Stimulated activated CD8-positive, alpha-beta memory T cell treated with anti-CD3 and anti-CD28 coated beads, Interleukin-12 subunit alpha, Interleukin-12 subunit beta, amount 100 ng/mL, for 4 hours (primary cell): ENCODE data around the gene NBDY.
"Not testable (repeated sequence)": the region's sequence is repeated elsewhere in the genome, so short reads cannot be mapped to it uniquely, and the experiment has no call there.

ENCODE experiments used
- DNase-seq: peaks from one replicate; pipeline ENCODE4 v3.0.0-alpha.2; 2020; ENCODE audit warnings: low read depth

NBDY gene

DNA sequence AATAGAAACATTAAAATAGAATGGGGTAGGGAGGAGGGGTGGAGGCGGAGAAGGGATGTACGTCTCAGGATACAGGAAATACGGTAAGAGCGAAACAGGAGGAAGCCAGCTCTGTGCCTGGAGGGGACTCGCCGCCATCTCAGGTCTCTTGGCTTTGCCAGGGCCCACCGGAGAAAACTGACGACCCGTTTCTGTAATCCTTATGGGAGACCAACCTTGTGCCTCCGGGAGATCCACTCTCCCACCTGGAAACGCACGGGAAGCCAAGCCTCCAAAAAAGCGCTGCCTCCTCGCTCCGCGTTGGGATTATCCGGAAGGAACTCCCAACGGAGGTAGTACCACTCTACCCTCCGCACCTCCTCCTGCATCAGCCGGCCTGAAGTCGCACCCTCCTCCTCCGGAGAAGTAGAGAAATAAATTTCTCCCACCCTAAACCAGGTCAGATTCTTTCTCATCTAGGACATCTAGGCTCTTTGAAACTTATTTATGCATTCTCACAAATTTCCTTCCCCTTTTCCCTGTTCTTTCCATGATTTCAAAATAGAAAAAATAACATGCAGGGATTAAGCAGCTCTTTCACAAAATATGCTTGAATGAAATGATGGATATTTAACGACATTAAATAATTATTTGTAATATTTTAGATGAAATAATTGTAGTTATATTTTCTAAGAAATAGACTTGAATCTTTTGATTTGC lies at the start of gene NBDY:
Gene NBDY, plus strand, starts transcription at position 92 of the 699 bp plus-strand sequence. Its CDS starts 111 bp downstream, at position 203.
- peak; percentile 7 for DNase-seq

- DNase-seq, result not testable (repeated sequence)
These were observed 24.5 kb upstream of the NBDY start for GRCh38 chrX:56704530-56704929.

GRCh38 chrX:56726605-56727004 lies 2.4 kb upstream of the NBDY start:
- DNase-seq, result no peak

DNA sequence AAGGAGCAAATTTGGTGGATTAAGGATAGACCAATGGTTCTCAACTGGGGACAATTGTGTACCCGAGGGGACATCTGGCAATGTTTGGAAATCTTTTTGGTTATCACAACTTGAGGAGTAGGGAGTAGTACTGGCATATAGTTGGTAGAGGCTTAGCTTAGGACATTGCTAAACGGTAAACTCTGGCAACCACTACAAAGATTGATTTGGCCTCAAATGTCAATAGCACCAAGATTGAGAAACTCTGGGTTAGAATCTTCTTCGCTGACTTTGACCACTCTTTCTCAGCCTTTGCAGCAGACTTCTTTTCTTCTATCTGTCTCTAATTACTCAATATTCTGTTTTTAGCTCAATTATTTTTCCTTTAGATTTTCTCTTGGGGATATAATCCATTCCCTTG lies 1.5 kb upstream of the NBDY start:
- no peak for DNase-seq

DNA sequence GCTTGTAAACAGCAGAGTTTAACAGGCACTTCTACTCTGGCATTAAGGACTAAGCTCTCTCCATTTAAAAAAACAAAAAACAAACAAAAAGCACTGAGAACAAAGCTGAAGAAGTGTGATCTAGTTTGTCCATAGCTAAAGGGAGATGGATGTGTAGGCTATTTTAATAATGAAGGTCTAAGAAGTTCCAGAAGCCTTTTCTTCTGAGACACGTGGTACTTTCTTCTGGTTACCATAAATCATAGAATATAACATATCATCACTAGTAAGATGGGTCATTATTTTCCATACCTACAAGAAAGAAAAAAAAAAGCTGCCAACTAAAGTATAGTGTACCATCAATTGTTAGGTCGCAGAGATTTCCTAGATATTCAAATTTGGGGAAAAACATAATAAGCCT lies 722 bp upstream of the NBDY start:
- no peak for DNase-seq

DNA sequence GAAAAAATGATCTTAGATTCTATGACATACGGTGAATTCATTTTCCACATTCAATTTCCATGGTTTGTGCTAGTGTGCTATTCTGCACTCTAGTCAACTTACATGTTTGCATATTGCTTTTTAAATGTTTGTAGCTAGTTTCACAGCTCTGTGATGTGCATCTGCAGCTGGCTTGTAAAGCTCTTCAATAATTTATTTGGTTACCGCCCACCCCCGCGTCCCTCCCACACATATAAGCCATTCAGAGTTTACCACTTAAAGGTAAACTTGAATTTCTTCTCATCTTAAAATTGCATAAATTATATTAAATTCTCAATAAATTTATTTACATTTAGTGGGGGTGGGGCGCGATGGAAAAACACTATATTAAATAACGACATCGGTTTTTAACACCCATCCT lies 291 bp upstream of the NBDY start:
- DNase-seq, result no peak

GRCh38 chrX:56733459-56734046 lies 4.5 kb downstream of the NBDY start:
- DNase-seq, result peak; percentile 8

GRCh38 chrX:56736219-56736618 lies 7.2 kb downstream of the NBDY start:
- no peak for DNase-seq

DNA sequence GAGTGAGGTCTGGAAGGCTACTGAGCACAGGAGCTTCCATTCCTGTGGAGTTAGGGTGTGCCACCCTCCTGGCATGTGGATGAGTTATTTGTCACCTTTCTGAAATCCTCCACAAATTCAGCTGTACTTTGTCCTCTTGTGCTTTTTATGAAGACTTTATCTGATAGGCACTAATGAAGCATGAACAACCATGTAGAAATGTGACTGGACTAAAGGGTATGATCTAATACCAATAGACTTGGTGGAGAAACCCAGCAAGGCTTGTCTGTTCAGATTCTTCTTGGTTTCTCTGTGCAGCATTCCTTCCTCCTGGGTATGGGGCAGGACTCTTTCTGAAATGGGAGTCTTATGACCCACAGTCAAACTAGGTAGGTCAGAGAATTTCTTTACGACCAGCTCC lies 9.6 kb downstream of the NBDY start:
- no peak for DNase-seq

DNA sequence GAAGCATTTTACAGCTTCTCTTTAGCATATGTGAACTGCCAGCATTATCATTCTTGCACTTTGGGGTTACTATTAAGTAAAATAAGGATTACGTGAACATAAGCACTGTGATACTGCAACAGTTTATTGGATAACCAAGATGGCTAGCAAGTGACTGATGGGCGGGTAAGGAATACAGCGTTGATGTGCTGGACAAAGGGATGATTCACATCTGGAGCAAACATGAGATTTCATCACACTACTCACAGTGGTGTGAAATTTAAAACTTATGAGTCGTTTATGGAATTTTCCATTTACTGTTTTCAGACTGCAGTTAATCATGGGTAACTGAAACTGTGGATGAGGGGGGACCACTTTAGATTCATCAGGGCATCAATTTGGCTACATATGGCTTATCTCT lies 16.0 kb downstream of the NBDY start:
- no peak for DNase-seq

GRCh38 chrX:56746996-56747395 lies 18.0 kb downstream of the NBDY start:
- no peak for DNase-seq

GRCh38 chrX:56751071-56751470 lies 22.0 kb downstream of the NBDY start:
- DNase-seq, result no peak

- DNase-seq, result no peak
These were observed 28.3 kb downstream of the NBDY start for GRCh38 chrX:56757327-56757726.

GRCh38 chrX:56758456-56758855 lies 29.4 kb downstream of the NBDY start:
- no peak for DNase-seq

DNA sequence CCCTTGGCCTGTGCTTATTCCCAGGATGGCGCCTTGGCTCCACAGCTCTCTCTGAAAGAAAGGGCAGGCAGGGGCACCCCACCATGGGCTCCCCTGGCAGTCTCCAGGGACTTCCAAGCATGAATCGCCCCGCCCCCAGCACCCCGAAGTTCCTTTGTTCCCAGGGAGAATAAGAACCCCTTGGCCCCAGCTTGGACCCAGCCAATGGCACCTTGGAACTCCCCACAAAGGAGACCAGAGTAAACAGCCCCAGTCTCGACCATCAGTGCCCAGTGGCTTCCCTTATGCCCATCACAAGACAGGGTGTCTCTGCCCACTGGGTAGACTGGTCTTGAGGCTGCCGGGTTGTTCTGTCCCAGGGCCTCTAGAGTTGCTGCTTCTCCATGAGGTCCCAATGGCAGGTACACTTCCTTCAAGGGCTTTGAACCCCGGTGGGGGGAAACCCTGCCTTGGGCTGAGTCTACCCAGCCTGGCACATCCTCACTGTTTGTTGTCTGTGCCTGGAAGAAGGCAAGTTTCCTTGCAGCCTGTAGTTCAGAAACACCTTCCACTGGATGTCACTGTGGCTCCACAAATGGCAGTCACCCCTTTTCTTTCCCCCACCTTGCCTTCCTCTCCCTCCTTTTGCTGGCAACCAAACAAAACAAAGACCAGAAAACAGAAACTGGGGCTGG lies 30.8 kb downstream of the NBDY start:
- DNase-seq, result no peak

DNA sequence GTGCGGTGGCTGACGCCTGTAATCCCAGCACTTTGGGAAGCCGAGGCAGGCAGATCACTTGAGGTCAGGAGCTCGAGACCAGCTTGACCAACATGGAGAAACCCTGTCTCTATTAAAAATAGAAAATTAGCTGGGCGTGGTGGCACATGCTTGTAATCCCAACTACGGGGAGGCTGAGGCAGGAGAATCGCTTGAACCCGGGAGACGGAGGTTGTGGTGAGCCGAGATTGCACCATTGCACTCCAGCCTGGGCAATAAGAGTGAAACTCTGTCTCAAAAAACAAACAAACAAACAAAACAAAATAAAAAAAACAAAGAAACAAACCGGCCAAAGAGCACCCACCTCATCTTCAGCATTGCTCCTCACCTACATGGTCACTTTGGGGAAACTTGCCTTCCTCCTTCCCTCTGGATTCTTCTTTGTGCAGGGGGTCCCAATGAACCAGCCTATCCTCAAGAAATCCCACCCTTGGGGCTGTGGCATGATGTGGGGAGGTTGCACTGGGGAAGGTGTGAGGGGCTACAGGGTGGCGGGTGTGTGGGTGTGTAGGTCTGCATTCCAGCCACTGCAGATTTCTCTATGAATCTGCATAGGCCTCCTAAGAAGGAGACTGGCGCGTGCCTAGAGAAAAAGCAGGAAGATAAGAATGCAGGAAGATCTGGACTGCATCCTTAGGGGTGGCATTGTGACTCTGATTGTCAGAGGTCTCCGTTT lies 31.5 kb downstream of the NBDY start:
- not testable (repeated sequence) for DNase-seq

DNA sequence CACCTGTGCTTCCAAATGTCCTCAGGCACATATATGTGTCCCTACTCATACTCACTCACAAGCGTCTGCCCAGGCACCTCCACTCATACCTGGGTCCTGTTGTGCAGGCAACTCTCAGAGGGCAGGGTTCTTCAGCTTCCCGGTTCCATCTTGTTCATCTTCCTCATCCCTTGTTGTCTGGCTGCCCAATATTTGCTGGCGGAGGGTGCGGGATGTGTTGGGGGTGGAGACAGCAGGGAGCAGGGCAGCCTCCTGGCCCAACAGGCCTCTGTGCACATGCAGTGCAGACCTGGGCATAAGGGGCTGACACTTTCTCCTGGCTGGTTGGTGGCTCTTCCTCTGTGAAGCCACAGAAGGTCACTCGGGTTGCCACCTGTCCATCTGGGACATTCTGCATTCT lies 32.1 kb downstream of the NBDY start:
- no peak for DNase-seq

GRCh38 chrX:56762220-56762619 lies 33.2 kb downstream of the NBDY start:
- DNase-seq, result no peak

DNA sequence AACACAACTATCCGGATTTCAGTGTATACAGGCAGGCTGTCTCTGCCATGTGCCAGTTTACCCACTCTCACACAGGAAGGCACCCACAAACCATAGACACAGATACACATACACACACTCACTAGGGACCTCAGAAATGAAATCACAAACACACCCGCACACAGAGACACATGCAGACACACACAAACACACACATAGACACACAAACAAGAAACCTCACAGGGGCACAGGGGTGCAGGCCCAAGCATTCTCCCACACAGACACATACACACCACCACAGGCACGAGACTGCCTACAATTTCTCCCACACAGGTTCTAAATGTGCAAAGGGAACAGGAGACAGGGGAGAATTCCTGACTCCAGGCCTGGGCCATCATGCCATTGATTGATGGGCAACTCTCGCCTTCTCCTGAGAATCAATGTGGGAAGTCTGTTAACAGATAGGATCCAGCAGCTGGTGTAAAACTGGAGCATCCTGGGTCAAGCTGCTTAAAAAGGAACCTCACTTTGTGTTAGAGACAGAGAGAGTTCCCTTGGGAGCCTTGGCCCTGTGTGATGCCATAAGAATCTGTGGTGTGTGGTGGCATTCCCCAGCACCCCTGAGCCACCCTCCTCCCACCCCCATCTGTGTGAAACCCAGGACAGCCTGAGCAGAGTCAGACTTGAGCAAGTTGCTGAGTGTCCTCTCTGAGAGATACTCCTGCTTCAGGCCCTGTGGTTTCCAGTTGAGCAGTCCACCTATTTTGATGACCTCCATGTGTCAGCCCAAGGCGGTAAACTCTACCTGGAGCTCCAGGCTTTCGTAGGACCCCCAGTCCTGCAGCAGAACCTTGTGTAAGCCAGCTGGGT lies 33.9 kb downstream of the NBDY start:
- no peak for DNase-seq

GRCh38 chrX:56763556-56764152 lies 34.6 kb downstream of the NBDY start:
- DNase-seq, result peak; percentile 53
